K562 (cell line): ENCODE data around the gene FAM240A. TPM values are rescaled to one million over a fixed set of nuclear protein-coding genes. Genes with fewer than 3 reads are reported as not detected.

ENCODE experiments used
- MGA ChIP-seq: fragments of 450-650 bp; IDR thresholded peaks from 2 replicates; pipeline ENCODE4 v1.6.1; 2016; ENCODE audit warnings: mild to moderate bottlenecking, moderate library complexity
- polyA plus RNA-seq, 8 experiments: library from polyadenylated mRNA; depleted of rRNA in 4 of 8; stranded (reverse) in 5 of 8; unstranded in 3 of 8; fragments of >200 nt; fragmentation: Nextera tagmentation in 2 of 8; fragmentation: Illumina TruSeq in 1 of 8; extraction: Ambion mirVana in 2 of 8; extraction: Trizol in 1 of 8; gene quantifications; 2 replicates each; pipeline versions ENCODE4 v1.2.1 to v1.2.3, GENCODE V29; 2011 to 2014; ENCODE audit warnings: inconsistent platforms in 1 of 8, missing spikeins in 1 of 8
- total RNA-seq, 7 experiments: library from RNA; depleted of rRNA in 6 of 7; stranded (reverse); fragments of >200 nt in 6 of 7; fragmentation: Illumina TruSeq in 2 of 7; extraction: Trizol in 2 of 7; gene quantifications; 2 replicates each; pipeline versions ENCODE4 v1.2.1 to v1.2.3, GENCODE V29; 2011 to 2021; ENCODE audit warnings: low replicate concordance in 1 of 7

Gene FAM240A
- total and polyA plus RNA-seq, 9 of the 15 experiments (the other 6 are each of a cell fraction or from before 2014, with no cell fraction given): not detected

- TF ChIP-seq MGA: no peak
Observed at GRCh38 chr3:46662771-46663551, 50.6 kb downstream of the FAM240A start (continued).
